ENCODE data around the gene GRIK4.

GRIK4 gene

DNA sequence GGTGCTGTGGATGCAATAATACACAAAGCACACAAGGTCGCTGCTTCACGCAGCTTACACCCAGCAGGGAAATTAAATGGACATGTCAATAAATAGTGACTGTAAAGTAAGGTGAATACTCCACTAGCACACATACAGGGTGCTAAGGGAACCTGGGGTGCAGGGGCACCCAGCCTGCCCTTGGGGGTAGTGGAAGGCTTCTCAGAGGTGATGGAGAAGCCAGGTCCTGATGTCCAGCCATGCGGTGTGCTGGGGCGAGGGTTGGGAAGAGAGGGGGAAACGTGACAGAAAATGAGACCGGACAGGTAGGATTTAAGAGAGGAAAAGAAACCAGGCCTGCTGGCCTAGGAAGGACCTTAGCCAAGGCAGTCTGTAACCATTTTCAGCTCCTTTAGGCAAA, 200.5 kb downstream of the GRIK4 start:
- DNase-seq = no peak

DNA sequence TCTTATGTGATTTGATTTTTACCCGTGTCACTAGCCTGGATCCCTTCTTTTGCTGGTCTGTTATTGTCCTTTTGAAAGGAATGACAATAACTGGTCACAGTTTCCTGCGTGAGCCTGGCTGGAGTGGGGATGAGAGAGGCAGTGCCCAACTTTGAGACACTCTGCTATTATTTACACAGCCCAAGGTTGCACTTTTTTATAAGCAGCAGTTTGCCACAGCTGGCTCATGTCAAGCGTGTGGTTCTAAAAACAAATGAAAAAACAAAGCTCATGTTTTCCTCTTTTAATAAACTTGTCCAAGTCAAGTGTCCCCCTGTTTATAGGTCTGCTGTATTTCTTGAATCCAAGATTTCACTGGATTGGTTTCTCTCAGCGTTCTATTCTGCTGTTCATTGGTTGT, 201.3 kb downstream of the GRIK4 start:
- DNase-seq = no peak

DNA sequence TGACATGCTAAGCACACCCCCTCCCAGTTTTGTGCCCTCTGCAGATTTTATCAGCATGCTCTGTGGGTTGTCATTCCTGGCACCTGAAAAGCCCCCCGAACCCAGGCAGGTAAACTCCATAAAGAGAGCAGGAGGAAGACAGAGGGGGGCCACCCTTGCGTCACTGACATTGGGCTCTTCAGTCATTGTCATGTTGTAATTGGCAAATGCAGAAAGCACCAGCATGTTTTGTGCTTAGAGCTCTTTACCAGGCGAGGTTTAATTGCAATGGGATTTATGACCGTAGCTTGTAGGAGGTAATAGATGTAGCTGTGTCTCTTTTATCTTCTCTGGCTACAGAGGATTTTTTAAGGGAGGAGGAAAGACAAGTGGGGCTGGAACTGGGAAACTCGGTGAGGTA, 201.7 kb downstream of the GRIK4 start:
- no peak for DNase-seq

GRCh38 chr11:120714438-120714837, 202.9 kb downstream of the GRIK4 start:
- DNase-seq = no peak

GRCh38 chr11:120715239-120715638, 203.7 kb downstream of the GRIK4 start:
- DNase-seq = no peak

- DNase-seq = no peak
These were observed 205.5 kb downstream of the GRIK4 start for GRCh38 chr11:120717042-120717441.

DNA sequence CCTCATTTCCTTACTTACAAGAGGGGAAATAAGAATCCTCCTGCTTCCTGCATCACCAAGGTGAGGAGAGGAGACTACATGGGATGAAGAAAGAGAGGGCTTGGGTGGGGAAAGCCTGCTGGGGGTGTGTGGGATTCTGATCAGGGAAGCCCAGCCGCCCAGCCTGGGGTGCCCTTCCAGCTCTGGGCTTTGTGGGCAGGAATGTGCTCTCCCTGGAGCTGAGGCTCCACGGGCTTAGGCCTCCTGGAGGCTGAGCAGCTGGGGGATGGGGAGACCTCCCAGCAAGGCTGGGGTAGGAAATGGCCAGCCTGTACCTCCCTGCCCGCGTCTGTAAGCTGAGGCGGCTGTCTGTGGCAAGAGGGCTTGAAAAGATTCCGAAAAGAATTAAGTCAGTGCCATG, 206.1 kb downstream of the GRIK4 start:
- no peak for DNase-seq

GRCh38 chr11:120718171-120718570, 206.6 kb downstream of the GRIK4 start:
- DNase-seq = no peak

DNA sequence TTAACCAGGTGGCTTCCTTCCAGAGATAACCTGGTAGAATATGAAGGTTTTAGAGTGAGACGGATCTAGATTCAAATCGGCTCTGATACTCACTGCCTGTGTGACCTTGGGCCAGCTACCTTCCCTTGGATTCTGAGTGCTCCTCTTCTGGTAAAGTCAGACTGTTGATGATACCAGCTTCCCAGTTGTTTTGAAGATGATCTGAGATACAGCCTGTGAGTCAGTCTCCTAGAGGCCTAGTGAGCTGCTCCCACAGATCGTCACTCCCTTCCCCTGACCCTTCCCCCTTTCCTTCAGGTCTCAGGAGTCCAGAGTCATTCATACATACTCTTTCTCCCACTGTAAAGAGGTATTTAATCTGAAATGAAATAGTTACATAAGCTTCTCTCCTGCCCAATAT, 207.8 kb downstream of the GRIK4 start:
- DNase-seq = no peak

GRCh38 chr11:120720760-120721159, 209.2 kb downstream of the GRIK4 start:
- DNase-seq = no peak

DNA sequence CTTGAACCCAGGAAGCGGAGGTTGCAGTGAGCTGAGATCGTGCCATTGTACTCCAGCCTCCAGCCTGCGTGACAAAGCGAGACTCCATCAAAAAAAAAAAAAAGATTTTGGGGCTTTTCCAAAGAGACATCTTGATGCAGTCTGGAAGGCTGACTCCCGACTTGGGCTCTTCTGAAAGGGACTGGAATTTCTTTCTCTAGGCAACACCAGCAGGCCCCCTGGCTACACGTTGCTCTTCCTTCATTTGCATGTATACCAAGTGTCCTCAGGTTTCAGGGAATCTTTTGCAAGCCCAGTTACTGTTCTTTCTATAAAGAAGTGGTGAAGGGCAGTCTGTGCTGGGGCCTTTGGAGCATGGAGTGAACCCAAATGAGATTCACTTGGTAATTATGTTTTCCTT, 211.0 kb downstream of the GRIK4 start:
- DNase-seq = no peak

GRCh38 chr11:120723751-120724150, 212.2 kb downstream of the GRIK4 start:
- DNase-seq = no peak

- DNase-seq = no peak
These were observed 216.2 kb downstream of the GRIK4 start for GRCh38 chr11:120727752-120728151.

- no peak for DNase-seq
These were observed 223.5 kb downstream of the GRIK4 start for GRCh38 chr11:120735035-120735434.

DNA sequence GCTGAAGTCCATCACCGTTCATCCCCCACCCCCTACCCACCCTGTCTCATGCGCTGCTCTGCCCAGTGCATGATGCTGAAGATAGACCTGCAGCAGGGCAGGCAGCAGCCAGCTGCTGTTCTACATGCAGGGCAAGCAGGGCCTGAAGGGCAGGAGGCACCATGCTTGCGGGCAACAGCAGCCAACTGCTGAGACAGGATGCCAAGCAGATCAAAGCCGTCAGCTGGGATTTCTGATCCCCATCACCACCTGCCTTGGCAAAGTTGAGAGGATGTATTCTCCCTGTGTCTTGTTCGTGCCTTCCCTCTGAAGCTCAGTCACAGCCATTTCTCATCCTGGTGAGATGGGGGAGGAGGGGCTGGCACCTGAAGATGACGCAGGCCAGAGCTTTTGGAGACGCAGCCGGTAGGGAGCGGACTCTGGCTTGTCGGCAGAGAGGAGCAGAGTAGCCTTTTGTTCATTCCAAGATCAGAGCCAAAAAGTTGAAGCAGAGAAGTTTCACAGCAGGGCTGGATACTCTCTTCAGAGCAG, 227.0 kb downstream of the GRIK4 start:
- no peak for DNase-seq

- no peak for DNase-seq
These were observed 228.2 kb downstream of the GRIK4 start for GRCh38 chr11:120739780-120740179.

- DNase-seq = no peak
These were observed 228.8 kb downstream of the GRIK4 start for GRCh38 chr11:120740380-120740779.

DNA sequence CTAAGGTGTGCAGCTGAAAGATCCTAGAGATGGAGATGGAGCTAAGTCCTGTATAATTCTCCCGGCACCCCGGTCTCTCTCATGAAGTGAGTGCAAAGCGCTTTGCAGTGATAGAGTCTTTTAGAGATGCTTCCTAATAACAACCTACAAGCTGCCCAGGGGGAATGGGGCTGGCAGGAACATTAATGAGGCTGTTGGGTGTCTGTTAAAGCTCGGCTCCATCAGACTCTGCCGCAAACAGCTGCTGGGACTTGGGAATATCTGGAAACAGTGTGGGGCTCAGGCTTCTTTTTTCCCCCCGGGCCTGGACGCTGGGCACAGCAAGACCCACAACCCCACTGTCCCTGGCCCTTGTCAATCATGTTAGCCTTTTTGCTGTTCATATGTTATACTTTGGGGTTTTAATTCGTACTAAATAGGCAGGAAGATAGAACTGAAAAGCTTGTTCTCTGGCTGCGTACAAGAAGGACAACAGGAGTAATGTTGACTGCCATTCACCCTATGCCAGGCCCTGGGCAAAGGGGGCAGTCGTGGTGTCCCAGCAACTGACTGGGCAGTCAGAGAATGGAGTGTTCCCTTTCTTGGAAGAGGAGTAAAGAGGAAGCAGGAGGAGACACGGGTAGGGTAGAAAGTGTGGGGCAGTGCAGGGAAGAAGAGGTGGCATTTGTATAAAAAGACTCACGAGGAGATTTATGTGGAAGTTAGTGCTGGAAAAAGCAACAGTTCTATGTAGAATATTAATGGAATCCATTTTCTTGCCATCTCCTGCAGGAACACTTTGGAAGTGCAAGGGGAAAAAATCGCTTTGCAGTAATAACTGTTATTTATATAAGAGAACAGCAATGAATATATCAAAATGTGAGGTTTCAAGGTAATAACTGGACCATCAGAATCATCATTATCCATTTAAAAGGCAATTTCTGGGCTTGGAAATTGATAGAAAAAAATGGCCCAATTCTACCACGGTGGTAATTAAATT, 232.8 kb downstream of the GRIK4 start:
- no peak for DNase-seq

GRCh38 chr11:120746376-120746775, 234.8 kb downstream of the GRIK4 start:
- DNase-seq = no peak

DNA sequence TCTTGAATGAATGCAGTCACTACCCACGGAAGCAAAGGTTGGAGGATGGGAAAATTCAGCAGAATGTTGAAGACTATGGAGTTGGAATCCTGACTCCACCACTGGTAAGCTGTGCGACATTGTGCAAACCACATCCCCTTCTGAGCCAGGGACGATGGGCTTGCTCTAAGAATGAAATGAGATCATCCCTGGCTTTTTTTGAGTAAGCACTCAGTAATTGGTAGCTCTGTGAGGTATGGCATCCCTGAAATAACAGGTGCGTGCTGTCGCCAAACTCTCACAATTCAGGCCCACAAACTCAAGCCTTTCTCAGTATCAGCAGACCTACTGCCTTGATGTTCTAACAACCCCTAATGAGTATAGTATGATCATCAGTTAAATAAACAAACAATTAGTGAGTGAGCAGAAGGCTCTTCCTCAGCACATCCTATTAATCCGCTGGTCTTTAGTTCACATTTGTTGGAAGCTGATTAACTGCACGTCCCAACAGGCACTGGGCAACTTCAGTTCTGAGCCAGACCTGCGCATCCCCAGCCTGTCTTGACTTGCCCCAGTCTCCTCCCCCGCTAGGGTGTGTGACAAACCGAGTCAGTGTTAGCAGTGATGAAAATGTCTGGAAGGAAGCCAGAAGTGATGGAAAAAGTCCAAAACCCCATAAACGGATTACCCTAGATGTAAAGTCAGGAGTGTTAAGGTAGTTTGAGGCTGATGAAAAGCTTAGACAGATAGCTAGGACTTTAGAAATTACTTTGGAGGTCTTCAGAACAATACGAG, 235.5 kb downstream of the GRIK4 start:
- no peak for DNase-seq

GRCh38 chr11:120747850-120748814, 236.6 kb downstream of the GRIK4 start:
- no peak for DNase-seq

- DNase-seq = no peak
These were observed 237.8 kb downstream of the GRIK4 start for GRCh38 chr11:120749395-120749794.
